ENCODE data around the gene CSH1.

CSH1 gene

GRCh38 chr17:63941751-63942150 lies 45.4 kb upstream of the CSH1 start:
- no peak overlapping the region for H3K27ac ChIP-seq
- no peaks in the 10 kb centered on the region for H3K27me3 ChIP-seq (replicated peaks)

GRCh38 chr17:63941162-63941561 lies 44.8 kb upstream of the CSH1 start:
- DNase-seq: no peak
- Histone ChIP-seq H3K27me3 (replicated peaks) (no peaks in the 10 kb centered on the region), H3K4me3 (ENCODE audit: low read depth, low read length) (no peak overlapping the region), H3K36me3 (replicated peaks) (no peaks in the 10 kb centered on the region), H3K27ac (no peak overlapping the region)
- in situ Hi-C loops (cut with HindIII; ENCODE audit: low pct_ligation_motif_present, low sequenced_read_pairs): no loop called here
- no peak for TF ChIP-seq CTCF (IDR thresholded peaks at IDR 0.05; ENCODE audit: low read depth, low read length, missing control alignments)

More at GRCh38 chr17:63941751-63942150, 45.4 kb upstream of the CSH1 start:
- no peaks in the 10 kb centered on the region for H3K36me3 ChIP-seq (replicated peaks)
- no peak for DNase-seq
- TF ChIP-seq CTCF (IDR thresholded peaks at IDR 0.05; ENCODE audit: low read depth, low read length, missing control alignments): no peak
- in situ Hi-C loops (cut with HindIII; ENCODE audit: low pct_ligation_motif_present, low sequenced_read_pairs): no loop called here
- no peak overlapping the region for H3K4me3 ChIP-seq (ENCODE audit: low read depth, low read length)

GRCh38 chr17:63940584-63940983 lies 44.2 kb upstream of the CSH1 start:
- in situ Hi-C loops (cut with HindIII; ENCODE audit: low pct_ligation_motif_present, low sequenced_read_pairs): no loop called here
- TF ChIP-seq CTCF (IDR thresholded peaks at IDR 0.05; ENCODE audit: low read depth, low read length, missing control alignments): no peak
- no peaks in the 10 kb centered on the region for H3K27me3 ChIP-seq (replicated peaks)
- DNase-seq: no peak
- no peak overlapping the region for H3K27ac ChIP-seq
- no peak overlapping the region for H3K4me3 ChIP-seq (ENCODE audit: low read depth, low read length)
- no peaks in the 10 kb centered on the region for H3K36me3 ChIP-seq (replicated peaks)

- in situ Hi-C loops (cut with HindIII; ENCODE audit: low pct_ligation_motif_present, low sequenced_read_pairs): no loop called here
- TF ChIP-seq CTCF (IDR thresholded peaks at IDR 0.05; ENCODE audit: low read depth, low read length, missing control alignments): no peak
- no peak for DNase-seq
- Histone ChIP-seq H3K27ac (no peak overlapping the region), H3K4me3 (ENCODE audit: low read depth, low read length) (no peak overlapping the region), H3K27me3 (replicated peaks) (no peaks in the 10 kb centered on the region), H3K36me3 (replicated peaks) (no peaks in the 10 kb centered on the region)
These were observed 43.5 kb upstream of the CSH1 start for GRCh38 chr17:63939884-63940283.

- Histone ChIP-seq H3K36me3 (replicated peaks) (no peaks in the 10 kb centered on the region), H3K27ac (no peak overlapping the region), H3K4me3 (ENCODE audit: low read depth, low read length) (no peak overlapping the region), H3K27me3 (replicated peaks) (no peaks in the 10 kb centered on the region)
- in situ Hi-C loops (cut with HindIII; ENCODE audit: low pct_ligation_motif_present, low sequenced_read_pairs): no loop called here
- TF ChIP-seq CTCF (IDR thresholded peaks at IDR 0.05; ENCODE audit: low read depth, low read length, missing control alignments): no peak
- no peak for DNase-seq
These were observed 43.0 kb upstream of the CSH1 start for GRCh38 chr17:63939401-63939800.

GRCh38 chr17:63937920-63938319 lies 41.5 kb upstream of the CSH1 start:
- no peak for TF ChIP-seq CTCF (IDR thresholded peaks at IDR 0.05; ENCODE audit: low read depth, low read length, missing control alignments)
- no peak overlapping the region for H3K4me3 ChIP-seq (ENCODE audit: low read depth, low read length)
- in situ Hi-C loops (cut with HindIII; ENCODE audit: low pct_ligation_motif_present, low sequenced_read_pairs): no loop called here
- no peak overlapping the region for H3K27ac ChIP-seq
- DNase-seq: no peak
- no peaks in the 10 kb centered on the region for H3K27me3 ChIP-seq (replicated peaks)
- H3K36me3 ChIP-seq (replicated peaks): no peaks in the 10 kb centered on the region

Measured in brain microvascular endothelial cell (primary cell).